OCI-LY1 (cell line): ENCODE results near the gene STX11.

Experiments
- EZH2 ChIP-seq: fragments of 200-600 bp; sonication (generic), shearing (Covaris generic); IDR thresholded peaks from 2 replicates; pipeline ENCODE4 v1.8.0; 2017; ENCODE audit warnings: borderline replicate concordance, mixed run types, mild to moderate bottlenecking, antibody characterized with exemption, low read length, moderate library complexity, mixed read lengths
- TF ChIP-seq, protein P1 (sequence below): fragments of 200-600 bp; sonication (generic), shearing (Covaris generic); IDR thresholded peaks from 2 replicates; pipeline ENCODE4 v1.5.1; 2017; ENCODE audit warnings: mild to moderate bottlenecking, antibody characterized with exemption, low read length, moderate library complexity, mixed read lengths

- TF ChIP-seq, protein P1, sequence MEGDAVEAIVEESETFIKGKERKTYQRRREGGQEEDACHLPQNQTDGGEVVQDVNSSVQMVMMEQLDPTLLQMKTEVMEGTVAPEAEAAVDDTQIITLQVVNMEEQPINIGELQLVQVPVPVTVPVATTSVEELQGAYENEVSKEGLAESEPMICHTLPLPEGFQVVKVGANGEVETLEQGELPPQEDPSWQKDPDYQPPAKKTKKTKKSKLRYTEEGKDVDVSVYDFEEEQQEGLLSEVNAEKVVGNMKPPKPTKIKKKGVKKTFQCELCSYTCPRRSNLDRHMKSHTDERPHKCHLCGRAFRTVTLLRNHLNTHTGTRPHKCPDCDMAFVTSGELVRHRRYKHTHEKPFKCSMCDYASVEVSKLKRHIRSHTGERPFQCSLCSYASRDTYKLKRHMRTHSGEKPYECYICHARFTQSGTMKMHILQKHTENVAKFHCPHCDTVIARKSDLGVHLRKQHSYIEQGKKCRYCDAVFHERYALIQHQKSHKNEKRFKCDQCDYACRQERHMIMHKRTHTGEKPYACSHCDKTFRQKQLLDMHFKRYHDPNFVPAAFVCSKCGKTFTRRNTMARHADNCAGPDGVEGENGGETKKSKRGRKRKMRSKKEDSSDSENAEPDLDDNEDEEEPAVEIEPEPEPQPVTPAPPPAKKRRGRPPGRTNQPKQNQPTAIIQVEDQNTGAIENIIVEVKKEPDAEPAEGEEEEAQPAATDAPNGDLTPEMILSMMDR = no peak
- no peak for TF ChIP-seq EZH2
These were observed 35.1 kb upstream of the STX11 start for GRCh38 chr6:144115219-144115618.
